ENCODE results near the gene ADARB2.
"Not testable (repeated sequence)": the region's sequence is repeated elsewhere in the genome, so short reads cannot be mapped to it uniquely, and the experiment has no call there.

ADARB2 gene

DNA sequence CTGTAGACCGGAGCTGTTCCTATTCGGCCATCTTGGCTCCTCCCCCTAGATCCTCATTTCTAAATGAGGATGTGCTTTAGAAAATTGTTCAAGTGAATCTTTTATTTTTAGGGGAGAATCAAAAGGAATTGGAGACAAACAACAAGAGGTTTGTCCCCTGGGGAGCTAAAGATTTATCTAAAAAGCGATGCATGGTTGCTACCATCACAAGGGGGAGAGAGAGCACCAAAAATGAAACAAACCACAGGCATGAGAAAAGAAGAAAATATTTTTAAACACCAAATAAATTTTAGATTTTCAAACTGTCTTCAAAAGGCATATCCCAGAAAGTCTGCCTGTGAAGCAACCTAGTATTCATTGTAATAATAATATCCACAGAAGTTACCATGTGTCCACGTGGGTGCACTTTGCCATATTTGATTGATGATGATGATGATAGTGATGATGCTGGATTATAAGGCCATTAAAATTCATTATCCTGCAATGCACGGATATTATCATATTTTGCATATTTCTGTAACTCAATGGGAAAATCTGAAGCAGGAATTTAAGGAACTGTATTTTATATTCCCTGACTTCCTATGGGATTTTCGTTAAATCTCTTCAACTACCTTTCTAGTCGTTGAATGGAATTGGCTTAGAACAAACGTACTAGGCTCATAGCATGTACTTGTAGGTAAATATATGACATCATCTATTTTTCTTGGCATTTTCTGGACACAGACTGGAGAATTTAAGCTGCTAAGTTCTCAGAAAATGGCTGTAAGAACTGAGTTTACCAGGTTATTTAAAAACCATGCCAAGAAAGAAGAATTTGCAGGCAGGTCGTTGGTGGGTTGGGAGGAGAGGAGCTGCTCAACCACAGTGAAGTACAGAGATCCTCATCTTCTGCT, 509.6 kb downstream of the ADARB2 start:
- H3K4me3 ChIP-seq (ENCODE audit: control insufficient read depth, low read depth, low read length), result no peak overlapping the region
- no peak for DNase-seq (ENCODE audit: low read depth)
- TF ChIP-seq, protein P1, sequence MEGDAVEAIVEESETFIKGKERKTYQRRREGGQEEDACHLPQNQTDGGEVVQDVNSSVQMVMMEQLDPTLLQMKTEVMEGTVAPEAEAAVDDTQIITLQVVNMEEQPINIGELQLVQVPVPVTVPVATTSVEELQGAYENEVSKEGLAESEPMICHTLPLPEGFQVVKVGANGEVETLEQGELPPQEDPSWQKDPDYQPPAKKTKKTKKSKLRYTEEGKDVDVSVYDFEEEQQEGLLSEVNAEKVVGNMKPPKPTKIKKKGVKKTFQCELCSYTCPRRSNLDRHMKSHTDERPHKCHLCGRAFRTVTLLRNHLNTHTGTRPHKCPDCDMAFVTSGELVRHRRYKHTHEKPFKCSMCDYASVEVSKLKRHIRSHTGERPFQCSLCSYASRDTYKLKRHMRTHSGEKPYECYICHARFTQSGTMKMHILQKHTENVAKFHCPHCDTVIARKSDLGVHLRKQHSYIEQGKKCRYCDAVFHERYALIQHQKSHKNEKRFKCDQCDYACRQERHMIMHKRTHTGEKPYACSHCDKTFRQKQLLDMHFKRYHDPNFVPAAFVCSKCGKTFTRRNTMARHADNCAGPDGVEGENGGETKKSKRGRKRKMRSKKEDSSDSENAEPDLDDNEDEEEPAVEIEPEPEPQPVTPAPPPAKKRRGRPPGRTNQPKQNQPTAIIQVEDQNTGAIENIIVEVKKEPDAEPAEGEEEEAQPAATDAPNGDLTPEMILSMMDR (conservative IDR thresholded peaks at IDR 0.05; ENCODE audit: control insufficient read depth, insufficient read depth, low read depth, low read length), result no peak

DNA sequence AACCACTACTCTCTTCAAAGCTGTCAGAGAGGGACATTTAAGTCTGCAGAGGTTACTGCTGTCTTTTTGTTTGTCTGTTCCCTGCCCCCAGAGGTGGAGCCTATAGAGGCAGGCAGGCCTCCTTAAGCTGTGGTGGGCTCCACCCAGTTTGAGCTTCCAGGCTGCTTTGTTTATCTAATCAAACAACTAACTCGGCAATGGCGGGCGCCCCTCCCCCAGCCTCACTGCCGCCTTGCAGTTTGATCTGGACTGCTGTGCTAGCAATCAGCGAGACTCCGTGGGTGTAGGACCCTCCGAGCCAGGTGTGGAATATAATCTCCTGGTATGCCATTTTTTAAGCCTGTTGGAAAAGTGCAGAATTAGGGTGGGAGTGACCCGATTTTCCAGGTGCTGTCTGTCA, 510.4 kb downstream of the ADARB2 start:
- not testable (repeated sequence) for DNase-seq (ENCODE audit: low read depth); H3K4me3 ChIP-seq (ENCODE audit: control insufficient read depth, low read depth, low read length)

DNA sequence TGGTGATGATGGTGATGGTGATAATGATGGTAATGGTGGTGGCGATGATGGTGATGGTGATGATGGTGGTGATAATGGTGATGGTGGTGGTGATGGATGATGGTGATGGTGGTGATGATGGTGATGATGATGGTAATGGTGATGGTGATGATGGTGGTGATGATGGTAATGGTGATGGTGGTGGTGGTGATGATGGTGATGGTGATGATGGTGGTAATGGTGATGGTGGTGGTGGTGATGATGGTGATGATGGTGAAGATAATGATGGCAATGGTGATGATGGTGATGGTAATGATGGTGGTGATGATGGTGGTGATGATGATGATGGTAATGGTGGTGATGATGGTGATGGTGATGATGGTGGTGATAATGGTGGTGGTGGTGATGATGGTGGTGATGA, 517.5 kb downstream of the ADARB2 start:
- H3K4me3 ChIP-seq (ENCODE audit: control insufficient read depth, low read depth, low read length); DNase-seq (ENCODE audit: low read depth): not testable (repeated sequence)

DNA sequence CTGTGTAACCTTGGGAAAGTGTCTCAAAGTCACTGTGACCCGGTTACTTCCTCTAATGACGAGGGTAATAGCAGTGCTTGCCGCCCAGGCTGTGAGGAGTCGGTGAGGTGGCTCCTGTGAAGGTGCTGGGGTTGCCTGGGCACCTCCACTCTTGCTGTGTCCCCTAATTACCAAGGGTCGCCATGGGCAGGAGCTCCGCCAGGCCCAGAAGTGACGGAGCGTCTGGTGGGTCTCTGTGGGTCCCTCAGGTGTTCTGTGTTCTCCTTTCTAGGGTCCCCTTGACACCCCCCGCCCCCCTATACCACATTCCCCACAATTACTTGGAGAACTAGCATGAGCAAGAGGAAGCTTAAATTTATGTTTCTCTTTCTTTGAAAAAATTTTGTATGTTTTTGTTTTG, 519.7 kb downstream of the ADARB2 start:
- TF ChIP-seq, protein P1 (conservative IDR thresholded peaks at IDR 0.05; ENCODE audit: control insufficient read depth, insufficient read depth, low read depth, low read length), result no peak
- no peak overlapping the region for H3K4me3 ChIP-seq (ENCODE audit: control insufficient read depth, low read depth, low read length)
- DNase-seq (ENCODE audit: low read depth), result no peak

DNA sequence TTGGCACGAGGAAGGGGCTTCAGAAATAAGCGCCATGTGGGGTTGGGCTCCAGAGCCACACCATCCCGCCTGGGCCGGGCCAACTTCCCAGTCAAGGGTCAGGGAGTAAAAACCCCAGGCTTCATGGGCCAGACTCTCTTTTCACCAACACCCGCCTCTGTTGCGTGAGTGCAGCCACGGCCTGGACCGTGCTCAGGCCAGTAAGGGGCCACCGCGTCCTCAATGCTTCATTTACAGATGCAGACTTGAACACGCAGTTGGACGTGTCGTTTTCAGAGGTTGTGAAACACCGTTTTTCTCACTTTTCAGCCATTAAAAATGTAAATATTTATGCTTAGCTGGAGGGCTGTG, 520.1 kb downstream of the ADARB2 start:
- TF ChIP-seq, protein P1 (conservative IDR thresholded peaks at IDR 0.05; ENCODE audit: control insufficient read depth, insufficient read depth, low read depth, low read length), result no peak
- H3K4me3 ChIP-seq (ENCODE audit: control insufficient read depth, low read depth, low read length), result no peak overlapping the region
- no peak for DNase-seq (ENCODE audit: low read depth)

- TF ChIP-seq, protein P1 (conservative IDR thresholded peaks at IDR 0.05; ENCODE audit: control insufficient read depth, insufficient read depth, low read depth, low read length), result no peak
- no peak overlapping the region for H3K4me3 ChIP-seq (ENCODE audit: control insufficient read depth, low read depth, low read length)
- no peak for DNase-seq (ENCODE audit: low read depth)
Measured at GRCh38 chr10:1216574-1217236, 520.6 kb downstream of the ADARB2 start.

DNA sequence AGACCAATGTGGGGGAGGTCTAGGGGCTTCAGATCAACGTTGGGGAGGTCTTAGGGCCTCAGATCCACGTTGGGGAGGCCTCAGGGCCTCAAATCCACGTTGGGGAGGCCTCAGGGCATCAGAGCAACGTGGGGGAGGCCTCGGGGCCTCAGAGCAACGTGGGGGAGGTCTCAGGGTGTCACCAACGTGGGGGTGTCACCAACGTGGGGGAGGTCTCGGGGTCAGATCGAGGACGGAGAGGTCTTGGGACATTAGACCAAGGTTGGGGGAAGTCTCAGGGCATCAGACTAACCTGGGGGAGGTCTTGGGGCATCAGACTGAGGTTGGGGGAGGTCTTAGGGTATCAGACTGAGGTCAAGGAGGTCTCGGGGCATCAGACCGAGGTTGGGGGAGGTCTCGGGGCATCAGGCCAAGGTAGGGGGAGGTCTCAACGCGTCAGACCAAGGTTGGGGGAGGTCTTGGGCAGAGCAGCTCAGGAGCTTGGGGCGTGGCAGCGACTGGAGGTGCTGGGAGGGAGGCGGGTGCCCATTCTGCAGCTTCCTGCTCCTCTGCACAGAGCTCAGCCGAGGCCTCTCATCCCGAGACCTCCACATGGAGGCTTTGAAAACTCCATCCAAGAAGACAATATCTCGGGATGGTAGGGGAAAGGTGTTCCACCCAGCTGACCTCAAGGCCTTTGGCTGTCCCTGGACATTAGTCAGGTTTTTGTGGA, 521.3 kb downstream of the ADARB2 start:
- TF ChIP-seq, protein P1 (conservative IDR thresholded peaks at IDR 0.05; ENCODE audit: control insufficient read depth, insufficient read depth, low read depth, low read length), result no peak
- no peak for DNase-seq (ENCODE audit: low read depth)
- no peak overlapping the region for H3K4me3 ChIP-seq (ENCODE audit: control insufficient read depth, low read depth, low read length)

All from fibroblast of mammary gland (primary cell).